HepG2 (cell line): ENCODE data around the gene LGALS7B. TPM values are rescaled to one million over a fixed set of nuclear protein-coding genes. Genes with fewer than 3 reads are reported as not detected.
"Not testable (repeated sequence)": the region's sequence is repeated elsewhere in the genome, so short reads cannot be mapped to it uniquely, and the experiment has no call there.

Source experiments
- ATAC-seq: fragments of 200-7000 bp; cut with Tn5 transposase; 3 replicates; pipeline ENCODE4 v1.9.1; 2020; ENCODE audit warnings: mild to moderate bottlenecking, moderate library complexity
- BruUV-seq: library from RNA; stranded (reverse); fragments of 400-500 nt; replicated peaks from 2 replicates; lab custom pipeline; 2021; lab: Mats Ljungman, UMichigan
- CTCF ChIA-PET: fragments of 300-600 bp; formaldehyde crosslinking; extraction: SDS; loops from one replicate; lab custom pipeline; 2021; ENCODE audit warnings: low total read pairs, inconsistent platforms, low intra/inter-chr PET ratio; lab: Yijun Ruan, JAX
- POLR2A ChIA-PET: fragments of 350-600 bp; sonication (Branson Sonifier 250); formaldehyde crosslinking; loops from one replicate; lab custom pipeline; 2020; ENCODE audit warnings: antibody characterized with exemption, inconsistent platforms; lab: Yijun Ruan, JAX
- DNase-seq: peaks from one replicate; pipeline ENCODE4 v3.0.0-alpha.2; 2015; ENCODE audit warnings: low spot score
- FAIRE-seq: peaks from 3 replicates; lab custom pipeline; 2011; peaks lifted over from hg19 to GRCh38; lab: Jason Lieb, UNC
- H2AFZ ChIP-seq: one replicate; pipeline ENCODE4 v1.6.1; 2011; ENCODE audit warnings: low read length, inconsistent platforms
- H3K27ac ChIP-seq: fragments of 300-600 bp; 3 replicates; pipeline ENCODE4 v1.8.0; 2011; ENCODE audit warnings: mixed run types, mild to moderate bottlenecking, mixed read lengths, low read length, inconsistent platforms; ENCODE audit not compliant: insufficient read depth; ENCODE audit errors: extremely low read length
- H3K27me3 ChIP-seq, 2 experiments: fragments of 200-600 bp in 1 of 2; 2 replicates in 1 of 2; 3 replicates in 1 of 2; pipeline versions ENCODE4 v1.6.0 to v1.8.0; 2011; ENCODE audit warnings: low read length in 2 of 2, mild to moderate bottlenecking in 2 of 2, moderate library complexity in 2 of 2, inconsistent platforms in 1 of 2; ENCODE audit not compliant: insufficient read depth in 2 of 2, control insufficient read depth in 1 of 2
- H3K36me3 ChIP-seq, 2 experiments: fragments of 200-600 bp in 1 of 2; replicated peaks in 1 of 2; 2 replicates in 1 of 2; 3 replicates in 1 of 2; pipeline versions ENCODE4 v1.5.1 to v1.8.0; 2011; ENCODE audit warnings: low read length in 2 of 2, inconsistent platforms in 1 of 2; ENCODE audit not compliant: insufficient read depth in 2 of 2, control insufficient read depth in 1 of 2
- H3K4me1 ChIP-seq: 2 replicates; pipeline ENCODE4 v1.5.1; 2012; ENCODE audit warnings: low read length, inconsistent platforms; ENCODE audit not compliant: insufficient read depth
- H3K4me2 ChIP-seq: 2 replicates; pipeline ENCODE4 v1.6.0; 2011; ENCODE audit warnings: low read depth, low read length, inconsistent platforms
- H3K4me3 ChIP-seq, 3 experiments: fragments of 200-600 bp in 1 of 3; sonication (generic), shearing (Covaris generic) in 1 of 3; replicated peaks in 1 of 3; 2 replicates each; pipeline ENCODE4 v1.5.1; 2011 to 2016; ENCODE audit warnings: low read length in 3 of 3, inconsistent platforms in 2 of 3, low read depth in 2 of 3, mild to moderate bottlenecking in 2 of 3, control low read depth in 1 of 3, mixed read lengths in 1 of 3; ENCODE audit not compliant: insufficient read depth in 1 of 3
- H3K79me2 ChIP-seq: one replicate; pipeline ENCODE4 v1.6.1; 2011; ENCODE audit warnings: low read length, inconsistent platforms; ENCODE audit not compliant: insufficient read depth
- H3K9ac ChIP-seq: 2 replicates; pipeline ENCODE4 v1.6.0; 2011; ENCODE audit warnings: mild to moderate bottlenecking, low read depth, low read length, inconsistent platforms; ENCODE audit not compliant: insufficient read depth
- H3K9me3 ChIP-seq: 2 replicates; pipeline ENCODE4 v1.5.1; 2012; ENCODE audit warnings: mild to moderate bottlenecking, low read length
- H4K20me1 ChIP-seq: 2 replicates; pipeline ENCODE4 v1.6.0; 2011; ENCODE audit warnings: inconsistent platforms, mild to moderate bottlenecking, low read length, moderate library complexity; ENCODE audit not compliant: insufficient read depth
- ARID5B ChIP-seq: IDR thresholded peaks from 2 replicates; pipeline ENCODE4 v1.4.0; 2020; ENCODE audit warnings: mild to moderate bottlenecking, missing genetic modification reagents
- FOXA1 ChIP-seq, 2 experiments: fragments of 450-650 bp in 1 of 2; sonication (generic) in 1 of 2; formaldehyde crosslinking in 1 of 2; IDR thresholded peaks; 2 replicates each; pipeline versions ENCODE4 v1.4.0 to v1.6.1; 2016 to 2020; ENCODE audit warnings: missing genetic modification reagents in 1 of 2
- FOXA3 ChIP-seq: IDR thresholded peaks from 2 replicates; pipeline ENCODE4 v1.6.1; 2016; ENCODE audit warnings: missing genetic modification reagents, missing compliant biosample characterization
- FOXK1 ChIP-seq: sonication (generic); formaldehyde crosslinking; IDR thresholded peaks from 2 replicates; pipeline ENCODE4 v1.4.0; 2020; ENCODE audit warnings: low read depth, missing genetic modification reagents, borderline replicate concordance
- FOXP1 ChIP-seq, 2 experiments: fragments of 450-650 bp in 1 of 2; IDR thresholded peaks; 2 replicates each; pipeline ENCODE4 v1.6.1; 2017 to 2018; ENCODE audit warnings: antibody characterized with exemption in 1 of 2
- SAP130 ChIP-seq: IDR thresholded peaks from 2 replicates; pipeline ENCODE4 v1.6.1; 2016; ENCODE audit warnings: low read depth
- SOX13 ChIP-seq, 3 experiments: fragments of 450-650 bp in 1 of 3; sonication (generic) in 1 of 3; formaldehyde crosslinking in 1 of 3; IDR thresholded peaks in 2 of 3; conservative IDR thresholded peaks in 1 of 3; 2 replicates each; pipeline versions ENCODE4 v1.5.0 to v1.6.1; 2016 to 2020; ENCODE audit warnings: antibody characterized with exemption in 1 of 3, mild to moderate bottlenecking in 1 of 3, missing compliant biosample characterization in 1 of 3, missing genetic modification reagents in 1 of 3, moderate library complexity in 1 of 3
- WGBS: methylation state at CpG from one replicate; pipeline ENCODE4 v1.1.6; 2017; ENCODE audit warnings: low lambda C conversion rate; 5-methylcytosine and 5-hydroxymethylcytosine counted together
- in situ Hi-C: cut with HindIII; loops from 2 replicates; pipeline ENCODE4 v1.10.0; 2017; ENCODE audit warnings: low pct_unique_long_range_greater_than_20kb; ENCODE audit not compliant: extremely low pct_ligation_motif_present
- intact Hi-C: fragments of 100-400 bp; cut with micrococcal nuclease; formaldehyde crosslinking; loops from one replicate; pipeline ENCODE4 v1.10.0; 2022; ENCODE audit not compliant: unreplicated experiment
- polyA plus RNA-seq, 8 experiments: library from polyadenylated mRNA; depleted of rRNA in 3 of 8; stranded (reverse) in 7 of 8; unstranded in 1 of 8; fragments of >200 nt; fragmentation: Illumina TruSeq in 4 of 8; extraction: Trizol in 4 of 8; gene quantifications; 2 replicates each; pipeline versions ENCODE4 v1.2.1 to v1.2.3, GENCODE V29; 2011 to 2016; ENCODE audit warnings: low read depth in 4 of 8, missing spikeins in 1 of 8, mixed read lengths in 1 of 8; ENCODE audit not compliant: insufficient read depth in 1 of 8
- total RNA-seq, 5 experiments: library from RNA; depleted of rRNA; stranded (reverse); fragments of >200 nt; fragmentation: Illumina TruSeq; extraction: Trizol; gene quantifications; 2 replicates each; pipeline ENCODE4 v1.2.3, GENCODE V29; 2016; ENCODE audit warnings: low read depth in 1 of 5

The LGALS7B gene
- total and polyA plus RNA-seq, 2 of the 13 experiments (the other 11 are each of a cell fraction or from before 2014, with no cell fraction given), result 1.7 to 2.1 TPM

- H3K36me3 ChIP-seq; ATAC-seq; DNase-seq; H3K9me3 ChIP-seq; H3K9ac ChIP-seq; H4K20me1 ChIP-seq; CTCF ChIA-PET; FAIRE-seq; in situ Hi-C loops; H3K27ac ChIP-seq; H3K79me2 ChIP-seq; intact Hi-C loops; H2AFZ ChIP-seq; POLR2A ChIA-PET; H3K4me3 ChIP-seq; H3K27me3 ChIP-seq; H3K4me2 ChIP-seq; TF ChIP-seq SOX13, FOXP1, FOXA1 (IDR thresholded peaks at IDR 0.05): not testable (repeated sequence)
- TSS peak; percentile 45 for BruUV-seq
- peaks cover 37% of the 10 kb centered on the region for H3K4me1 ChIP-seq
- TF ChIP-seq FOXA3 (CRISPR knock-in tag) (peak; percentile 85), SOX13 (CRISPR knock-in tag; conservative IDR thresholded peaks at IDR 0.05 in 1 of 2, IDR thresholded peaks at IDR 0.05 in 1 of 2) (0 out of 4 replicates have a peak, but pooled peaks of 1 of the 2 experiments have one; percentile 8), SAP130 (CRISPR knock-in tag) (peak; percentile 41), FOXP1 (CRISPR knock-in tag; IDR thresholded peaks at IDR 0.05) (0 out of 2 replicates have a peak, but pooled peaks have one; percentile 28), FOXK1 (CRISPR knock-in tag) (peak; percentile 23; the same call in 1 of the 2 replicates), FOXA1 (CRISPR knock-in tag; IDR thresholded peaks at IDR 0.05) (0 out of 2 replicates have a peak, but pooled peaks have one; percentile 55), ARID5B (CRISPR knock-in tag) (peak; percentile 28; the same call in 1 of the 2 replicates)
- 18% methylated on average over 1 of the region's 2 CpGs for WGBS
These were observed 34.8 kb upstream of the LGALS7B start for GRCh38 chr19:38754196-38754595.
